LNCaP clone FGC (cell line): ENCODE results near the gene GPRC5B.

Source experiments
- DNase-seq: peaks from one replicate; pipeline ENCODE4 v3.0.0-alpha.2; 2011; ENCODE audit warnings: low read depth
- H3K4me3 ChIP-seq: 2 replicates; pipeline ENCODE4 v1.5.1; 2011; ENCODE audit warnings: mild to moderate bottlenecking, low read depth, low read length, control low read depth
- CTCF ChIP-seq: IDR thresholded peaks from 2 replicates; pipeline ENCODE4 v1.5.1; 2012; ENCODE audit warnings: mild to moderate bottlenecking; ENCODE audit not compliant: control insufficient read depth, insufficient read depth; ENCODE audit errors: extremely low read depth

The GPRC5B gene

GRCh38 chr16:19843371-19843770, 41.3 kb downstream of the GPRC5B start:
- TF ChIP-seq CTCF, result no peak
- DNase-seq, result no peak
- H3K4me3 ChIP-seq, result no peak overlapping the region

GRCh38 chr16:19842426-19843157, 42.1 kb downstream of the GPRC5B start:
- DNase-seq, result no peak
- TF ChIP-seq CTCF, result no peak
- no peak overlapping the region for H3K4me3 ChIP-seq

GRCh38 chr16:19841184-19841583, 43.5 kb downstream of the GPRC5B start:
- no peak overlapping the region for H3K4me3 ChIP-seq
- no peak for DNase-seq
- TF ChIP-seq CTCF, result no peak

- no peak for TF ChIP-seq CTCF
- no peak for DNase-seq
- no peak overlapping the region for H3K4me3 ChIP-seq
Measured at GRCh38 chr16:19840524-19841110, 44.0 kb downstream of the GPRC5B start.

GRCh38 chr16:19837984-19838707, 46.5 kb downstream of the GPRC5B start:
- H3K4me3 ChIP-seq, result no peak overlapping the region
- no peak for DNase-seq
- TF ChIP-seq CTCF, result no peak

- DNase-seq, result no peak
- no peak overlapping the region for H3K4me3 ChIP-seq
- TF ChIP-seq CTCF, result no peak
Measured at GRCh38 chr16:19837331-19837980, 47.2 kb downstream of the GPRC5B start.
